ENCODE data around the gene SCYL1. TPM values are rescaled to one million over a fixed set of nuclear protein-coding genes. Genes with fewer than 3 reads are reported as not detected.
A peak's percentile ranks its signal among the peaks of the same experiment; 100 is the strongest.

The SCYL1 gene
- total RNA-seq, 1 donor from 2014 or later: 81.2 TPM

- no peak for TF ChIP-seq CTCF (conservative IDR thresholded peaks at IDR 0.05; ENCODE audit: low read depth, low read length)
- DNase-seq (ENCODE audit: low read depth): no peak
- peak overlapping the region; percentile 19 for H3K4me3 ChIP-seq (ENCODE audit: low read depth, low read length)
Observed at GRCh38 chr11:65555693-65556231, 30.9 kb downstream of the SCYL1 start.

GRCh38 chr11:65556470-65557279, 31.8 kb downstream of the SCYL1 start:
- peak overlapping the region; percentile 67 for H3K4me3 ChIP-seq (ENCODE audit: low read depth, low read length)
- no peak for TF ChIP-seq CTCF (conservative IDR thresholded peaks at IDR 0.05; ENCODE audit: low read depth, low read length)
- no peak for DNase-seq (ENCODE audit: low read depth)

- no peak for TF ChIP-seq CTCF (conservative IDR thresholded peaks at IDR 0.05; ENCODE audit: low read depth, low read length)
- DNase-seq (ENCODE audit: low read depth): no peak
- peak overlapping the region; percentile 67 for H3K4me3 ChIP-seq (ENCODE audit: low read depth, low read length)
Observed at GRCh38 chr11:65557280-65558001, 32.6 kb downstream of the SCYL1 start.

- no peak for DNase-seq (ENCODE audit: low read depth)
- TF ChIP-seq CTCF (conservative IDR thresholded peaks at IDR 0.05; ENCODE audit: low read depth, low read length): no peak
- H3K4me3 ChIP-seq (ENCODE audit: low read depth, low read length): peak within 1 kb of the TSS; percentile 67
Observed at GRCh38 chr11:65558002-65558929, 33.4 kb downstream of the SCYL1 start, which contains the start of gene LTBP3. Gene LTBP3 (minus strand): TSS chr11:65558359. CDS start chr11:65557959, 400 bp downstream.

- DNase-seq (ENCODE audit: low read depth): no peak
- peak overlapping the region; percentile 28 for H3K4me3 ChIP-seq (ENCODE audit: low read depth, low read length)
- TF ChIP-seq CTCF (conservative IDR thresholded peaks at IDR 0.05; ENCODE audit: low read depth, low read length): no peak
Observed at GRCh38 chr11:65558930-65559509, 34.1 kb downstream of the SCYL1 start.

- H3K4me3 ChIP-seq (ENCODE audit: low read depth, low read length): no peak overlapping the region
- no peak for DNase-seq (ENCODE audit: low read depth)
- TF ChIP-seq CTCF (conservative IDR thresholded peaks at IDR 0.05; ENCODE audit: low read depth, low read length): no peak
Observed at GRCh38 chr11:65559535-65559934, 34.7 kb downstream of the SCYL1 start.
